HepG2 (cell line): ENCODE measurements around the gene KDM5B. TPM values are rescaled to one million over a fixed set of nuclear protein-coding genes. Genes with fewer than 3 reads are reported as not detected.

ENCODE experiments used
- HMG20A ChIP-seq: IDR thresholded peaks from 2 replicates; pipeline ENCODE4 v1.6.1; 2016; ENCODE audit warnings: borderline replicate concordance
- NFIB ChIP-seq: sonication (generic); formaldehyde crosslinking; IDR thresholded peaks from 2 replicates; pipeline ENCODE4 v1.9.0; 2021; ENCODE audit warnings: missing genetic modification reagents, mild to moderate bottlenecking, borderline replicate concordance
- TCF7 ChIP-seq: sonication (generic); IDR thresholded peaks from 2 replicates; pipeline ENCODE4 v1.6.1; 2016; ENCODE audit warnings: antibody characterized with exemption, low read depth
- XBP1 ChIP-seq: sonication (generic); formaldehyde crosslinking; IDR thresholded peaks from 2 replicates; pipeline ENCODE4 v1.5.0; 2020; ENCODE audit warnings: missing genetic modification reagents
- YY1 ChIP-seq: IDR thresholded peaks from 2 replicates; pipeline ENCODE4 v1.6.1; 2011; ENCODE audit warnings: low read length, low read depth, moderate library complexity, mild to moderate bottlenecking; ENCODE audit not compliant: insufficient read depth, insufficient replicate concordance
- ZSCAN20 ChIP-seq: sonication (generic); formaldehyde crosslinking; IDR thresholded peaks from 2 replicates; pipeline ENCODE4 v1.4.0; 2020; ENCODE audit warnings: missing genetic modification reagents, mild to moderate bottlenecking, borderline replicate concordance
- polyA plus RNA-seq, 8 experiments: library from polyadenylated mRNA; depleted of rRNA in 3 of 8; stranded (reverse) in 7 of 8; unstranded in 1 of 8; fragments of >200 nt; fragmentation: Illumina TruSeq in 4 of 8; extraction: Trizol in 4 of 8; gene quantifications; 2 replicates each; pipeline versions ENCODE4 v1.2.1 to v1.2.3, GENCODE V29; 2011 to 2016; ENCODE audit warnings: low read depth in 4 of 8, missing spikeins in 1 of 8, mixed read lengths in 1 of 8; ENCODE audit not compliant: insufficient read depth in 1 of 8
- total RNA-seq, 5 experiments: library from RNA; depleted of rRNA; stranded (reverse); fragments of >200 nt; fragmentation: Illumina TruSeq; extraction: Trizol; gene quantifications; 2 replicates each; pipeline ENCODE4 v1.2.3, GENCODE V29; 2016; ENCODE audit warnings: low read depth in 1 of 5
- TF ChIP-seq, protein P1 (sequence below): sonication (generic); formaldehyde crosslinking; IDR thresholded peaks from 2 replicates; pipeline ENCODE4 v1.4.0; 2020; ENCODE audit warnings: mild to moderate bottlenecking, missing genetic modification reagents
- TF ChIP-seq, protein P2 (sequence below): sonication (generic); formaldehyde crosslinking; IDR thresholded peaks from 2 replicates; pipeline ENCODE4 v1.5.0; 2020; ENCODE audit warnings: mild to moderate bottlenecking, missing genetic modification reagents
- TF ChIP-seq, protein P3 (sequence below): sonication (generic); formaldehyde crosslinking; IDR thresholded peaks from 2 replicates; pipeline ENCODE4 v1.8.0; 2022; ENCODE audit warnings: mild to moderate bottlenecking, missing genetic modification reagents, moderate library complexity
- TF ChIP-seq, protein P4 (sequence below): sonication (generic); formaldehyde crosslinking; IDR thresholded peaks from 2 replicates; pipeline ENCODE4 v1.4.0; 2020; ENCODE audit warnings: mild to moderate bottlenecking, missing genetic modification reagents

KDM5B gene
- total and polyA plus RNA-seq, 2 of the 13 experiments (the other 11 are each of a cell fraction or from before 2014, with no cell fraction given), result 34.2 to 35.4 TPM

DNA sequence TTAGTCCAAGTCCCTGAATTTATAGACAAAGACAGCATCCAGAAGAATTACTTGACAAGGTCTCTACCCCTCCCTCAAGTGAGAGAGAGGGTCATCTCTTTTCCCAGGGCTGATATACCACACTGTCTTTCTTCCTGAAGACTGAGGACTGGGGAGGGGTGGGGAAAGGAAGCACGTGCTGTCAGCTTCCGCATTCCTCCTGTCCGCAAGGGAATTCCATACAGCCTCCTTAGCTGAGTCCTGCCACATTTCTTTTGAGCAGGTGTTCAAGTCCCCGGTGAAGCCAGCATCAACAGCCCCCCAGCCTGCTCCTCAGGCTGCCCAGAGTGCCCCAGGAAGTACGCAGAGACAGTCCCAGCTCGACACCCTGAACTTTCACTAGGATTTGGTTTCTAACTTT is 36.7 kb upstream of the KDM5B start (continued):
- TF ChIP-seq TCF7 (no peak), HMG20A (CRISPR knock-in tag) (no peak), XBP1 (no peak), ZSCAN20 (CRISPR knock-in tag) (no peak), NFIB (CRISPR knock-in tag) (no peak), YY1 (no peak)
- TF ChIP-seq, protein P1, sequence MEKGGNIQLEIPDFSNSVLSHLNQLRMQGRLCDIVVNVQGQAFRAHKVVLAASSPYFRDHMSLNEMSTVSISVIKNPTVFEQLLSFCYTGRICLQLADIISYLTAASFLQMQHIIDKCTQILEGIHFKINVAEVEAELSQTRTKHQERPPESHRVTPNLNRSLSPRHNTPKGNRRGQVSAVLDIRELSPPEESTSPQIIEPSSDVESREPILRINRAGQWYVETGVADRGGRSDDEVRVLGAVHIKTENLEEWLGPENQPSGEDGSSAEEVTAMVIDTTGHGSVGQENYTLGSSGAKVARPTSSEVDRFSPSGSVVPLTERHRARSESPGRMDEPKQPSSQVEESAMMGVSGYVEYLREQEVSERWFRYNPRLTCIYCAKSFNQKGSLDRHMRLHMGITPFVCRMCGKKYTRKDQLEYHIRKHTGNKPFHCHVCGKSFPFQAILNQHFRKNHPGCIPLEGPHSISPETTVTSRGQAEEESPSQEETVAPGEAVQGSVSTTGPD (CRISPR knock-in tag), result no peak
- TF ChIP-seq, protein P2, sequence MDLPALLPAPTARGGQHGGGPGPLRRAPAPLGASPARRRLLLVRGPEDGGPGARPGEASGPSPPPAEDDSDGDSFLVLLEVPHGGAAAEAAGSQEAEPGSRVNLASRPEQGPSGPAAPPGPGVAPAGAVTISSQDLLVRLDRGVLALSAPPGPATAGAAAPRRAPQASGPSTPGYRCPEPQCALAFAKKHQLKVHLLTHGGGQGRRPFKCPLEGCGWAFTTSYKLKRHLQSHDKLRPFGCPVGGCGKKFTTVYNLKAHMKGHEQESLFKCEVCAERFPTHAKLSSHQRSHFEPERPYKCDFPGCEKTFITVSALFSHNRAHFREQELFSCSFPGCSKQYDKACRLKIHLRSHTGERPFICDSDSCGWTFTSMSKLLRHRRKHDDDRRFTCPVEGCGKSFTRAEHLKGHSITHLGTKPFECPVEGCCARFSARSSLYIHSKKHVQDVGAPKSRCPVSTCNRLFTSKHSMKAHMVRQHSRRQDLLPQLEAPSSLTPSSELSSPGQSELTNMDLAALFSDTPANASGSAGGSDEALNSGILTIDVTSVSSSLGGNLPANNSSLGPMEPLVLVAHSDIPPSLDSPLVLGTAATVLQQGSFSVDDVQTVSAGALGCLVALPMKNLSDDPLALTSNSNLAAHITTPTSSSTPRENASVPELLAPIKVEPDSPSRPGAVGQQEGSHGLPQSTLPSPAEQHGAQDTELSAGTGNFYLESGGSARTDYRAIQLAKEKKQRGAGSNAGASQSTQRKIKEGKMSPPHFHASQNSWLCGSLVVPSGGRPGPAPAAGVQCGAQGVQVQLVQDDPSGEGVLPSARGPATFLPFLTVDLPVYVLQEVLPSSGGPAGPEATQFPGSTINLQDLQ (CRISPR knock-in tag), result no peak
- TF ChIP-seq, protein P3, sequence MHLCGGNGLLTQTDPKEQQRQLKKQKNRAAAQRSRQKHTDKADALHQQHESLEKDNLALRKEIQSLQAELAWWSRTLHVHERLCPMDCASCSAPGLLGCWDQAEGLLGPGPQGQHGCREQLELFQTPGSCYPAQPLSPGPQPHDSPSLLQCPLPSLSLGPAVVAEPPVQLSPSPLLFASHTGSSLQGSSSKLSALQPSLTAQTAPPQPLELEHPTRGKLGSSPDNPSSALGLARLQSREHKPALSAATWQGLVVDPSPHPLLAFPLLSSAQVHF, result no peak
- TF ChIP-seq, protein P4, sequence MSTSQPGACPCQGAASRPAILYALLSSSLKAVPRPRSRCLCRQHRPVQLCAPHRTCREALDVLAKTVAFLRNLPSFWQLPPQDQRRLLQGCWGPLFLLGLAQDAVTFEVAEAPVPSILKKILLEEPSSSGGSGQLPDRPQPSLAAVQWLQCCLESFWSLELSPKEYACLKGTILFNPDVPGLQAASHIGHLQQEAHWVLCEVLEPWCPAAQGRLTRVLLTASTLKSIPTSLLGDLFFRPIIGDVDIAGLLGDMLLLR (CRISPR knock-in tag), result no peak
- TF ChIP-seq, all 625 proteins: peak for 0
